ENCODE results near the gene ADI1.

DNA sequence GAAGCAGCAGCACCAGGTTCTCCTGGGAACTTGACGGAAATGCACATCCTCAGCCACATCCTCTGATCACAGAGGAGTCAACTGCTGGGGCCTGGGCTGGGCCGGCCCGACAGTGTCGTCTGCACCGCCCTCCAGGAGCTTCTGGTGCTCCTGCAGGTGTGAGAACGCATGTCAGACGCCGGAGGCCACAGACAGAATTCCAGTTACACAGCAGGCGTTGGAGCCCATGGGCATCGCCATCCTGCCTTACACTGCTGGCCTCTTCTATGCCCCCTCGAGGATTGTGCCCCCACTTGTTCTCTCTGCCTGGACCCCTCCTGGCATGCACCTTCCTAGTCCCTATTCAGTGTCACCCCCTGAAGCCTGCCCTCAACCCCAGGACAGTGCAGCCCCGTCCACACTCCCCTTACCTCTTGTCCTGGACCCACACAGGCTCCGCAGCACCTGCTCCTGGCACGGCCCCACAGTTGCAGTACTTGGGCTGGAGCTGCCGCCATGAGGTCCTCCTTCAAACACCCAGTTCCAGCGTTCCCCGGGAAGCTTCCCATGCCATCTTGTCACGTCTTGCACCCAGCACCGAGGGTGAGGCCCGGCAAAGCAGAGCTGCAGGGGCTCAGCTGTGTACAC is 37.5 kb downstream of the ADI1 start:
- TF ChIP-seq, protein P1, sequence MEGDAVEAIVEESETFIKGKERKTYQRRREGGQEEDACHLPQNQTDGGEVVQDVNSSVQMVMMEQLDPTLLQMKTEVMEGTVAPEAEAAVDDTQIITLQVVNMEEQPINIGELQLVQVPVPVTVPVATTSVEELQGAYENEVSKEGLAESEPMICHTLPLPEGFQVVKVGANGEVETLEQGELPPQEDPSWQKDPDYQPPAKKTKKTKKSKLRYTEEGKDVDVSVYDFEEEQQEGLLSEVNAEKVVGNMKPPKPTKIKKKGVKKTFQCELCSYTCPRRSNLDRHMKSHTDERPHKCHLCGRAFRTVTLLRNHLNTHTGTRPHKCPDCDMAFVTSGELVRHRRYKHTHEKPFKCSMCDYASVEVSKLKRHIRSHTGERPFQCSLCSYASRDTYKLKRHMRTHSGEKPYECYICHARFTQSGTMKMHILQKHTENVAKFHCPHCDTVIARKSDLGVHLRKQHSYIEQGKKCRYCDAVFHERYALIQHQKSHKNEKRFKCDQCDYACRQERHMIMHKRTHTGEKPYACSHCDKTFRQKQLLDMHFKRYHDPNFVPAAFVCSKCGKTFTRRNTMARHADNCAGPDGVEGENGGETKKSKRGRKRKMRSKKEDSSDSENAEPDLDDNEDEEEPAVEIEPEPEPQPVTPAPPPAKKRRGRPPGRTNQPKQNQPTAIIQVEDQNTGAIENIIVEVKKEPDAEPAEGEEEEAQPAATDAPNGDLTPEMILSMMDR (IDR thresholded peaks at IDR 0.05), result no peak
- TF ChIP-seq ZFX (IDR thresholded peaks at IDR 0.05; ENCODE audit: borderline replicate concordance), result no peak

Measured in 22Rv1 (cell line).